ENCODE results near the gene STXBP1.

The STXBP1 gene

GRCh38 chr9:127694890-127695720 lies 83.0 kb downstream of the STXBP1 start:
- no peak for DNase-seq

- no peak for DNase-seq
These were observed 85.5 kb downstream of the STXBP1 start for GRCh38 chr9:127697575-127697974.

- DNase-seq, result no peak
These were observed 86.3 kb downstream of the STXBP1 start for GRCh38 chr9:127698386-127698785.

- DNase-seq, result peak; percentile 78
These were observed 87.1 kb downstream of the STXBP1 start for GRCh38 chr9:127698985-127699670.

- no peak for DNase-seq
These were observed 88.1 kb downstream of the STXBP1 start for GRCh38 chr9:127700140-127700539.

GRCh38 chr9:127700594-127701255 lies 88.6 kb downstream of the STXBP1 start:
- DNase-seq, result no peak

GRCh38 chr9:127703289-127703946 lies 91.3 kb downstream of the STXBP1 start:
- DNase-seq, result no peak

- DNase-seq, result no peak
These were observed 93.7 kb downstream of the STXBP1 start for GRCh38 chr9:127705577-127706379.

- no peak for DNase-seq
These were observed 94.8 kb downstream of the STXBP1 start, which contains the start of gene CFAP157 for GRCh38 chr9:127706836-127707241. TSS of gene CFAP157 (plus strand) at chr9:127706988. CDS start at chr9:127707032, 44 bp downstream.

- DNase-seq, result peak; percentile 43
These were observed 95.7 kb downstream of the STXBP1 start for GRCh38 chr9:127707766-127708165.

- DNase-seq, result no peak
These were observed 97.0 kb downstream of the STXBP1 start for GRCh38 chr9:127708952-127709587.

GRCh38 chr9:127710204-127710783 lies 98.2 kb downstream of the STXBP1 start:
- DNase-seq, result no peak

GRCh38 chr9:127711226-127711701 lies 99.2 kb downstream of the STXBP1 start:
- DNase-seq, result no peak

GRCh38 chr9:127711831-127712274 lies 99.8 kb downstream of the STXBP1 start:
- DNase-seq, result no peak

- no peak for DNase-seq
These were observed 100.3 kb downstream of the STXBP1 start for GRCh38 chr9:127712371-127712770.

GRCh38 chr9:127712867-127713266 lies 100.8 kb downstream of the STXBP1 start:
- no peak for DNase-seq

- DNase-seq, result no peak
These were observed 102.1 kb downstream of the STXBP1 start for GRCh38 chr9:127714020-127714750.

- DNase-seq, result no peak
These were observed 102.9 kb downstream of the STXBP1 start for GRCh38 chr9:127714951-127715469.

- DNase-seq, result peak; percentile 94
These were observed 103.6 kb downstream of the STXBP1 start, which contains the start of the genes PTRH1 and TTC16 for GRCh38 chr9:127715470-127716337. TSS of gene PTRH1 (minus strand) at chr9:127715663. CDS start at chr9:127715639, 24 bp downstream. TSS of gene TTC16 (plus strand) at chr9:127716079. CDS start at chr9:127716146, 67 bp downstream.
